Urothelium cell line (cell line): ENCODE results near the gene SMIM43.
"Not testable (repeated sequence)": the region's sequence is repeated elsewhere in the genome, so short reads cannot be mapped to it uniquely, and the experiment has no call there.

Experiments
- DNase-seq: peaks from one replicate; pipeline ENCODE4 v3.0.0; 2011; ENCODE audit warnings: low spot score, mixed read lengths
- FAIRE-seq: peaks from 2 replicates; lab custom pipeline; 2011; peaks lifted over from hg19 to GRCh38; lab: Jason Lieb, UNC

SMIM43 gene

GRCh38 chr4:121784401-121784800, 19.4 kb upstream of the SMIM43 start:
- no peak for FAIRE-seq
- DNase-seq, result no peak

GRCh38 chr4:121783210-121783609, 18.2 kb upstream of the SMIM43 start:
- no peak for FAIRE-seq
- DNase-seq, result no peak

GRCh38 chr4:121778991-121779628, 14.1 kb upstream of the SMIM43 start:
- FAIRE-seq, result no peak
- no peak for DNase-seq

- DNase-seq, result no peak
- no peak for FAIRE-seq
Measured at GRCh38 chr4:121777625-121778024, 12.7 kb upstream of the SMIM43 start.

GRCh38 chr4:121776610-121777401, 11.8 kb upstream of the SMIM43 start:
- DNase-seq (no peak), FAIRE-seq (no peak)

- FAIRE-seq (no peak), DNase-seq (no peak)
Measured at GRCh38 chr4:121773883-121774282, 8.9 kb upstream of the SMIM43 start.

- FAIRE-seq (no peak), DNase-seq (no peak)
Measured at GRCh38 chr4:121771869-121772268, 6.9 kb upstream of the SMIM43 start.

GRCh38 chr4:121769341-121769740, 4.4 kb upstream of the SMIM43 start:
- DNase-seq, result no peak
- no peak for FAIRE-seq

GRCh38 chr4:121767166-121767565, 2.2 kb upstream of the SMIM43 start:
- FAIRE-seq, result no peak

GRCh38 chr4:121765971-121766538, 1.1 kb upstream of the SMIM43 start:
- DNase-seq (no peak), FAIRE-seq (no peak)

More at GRCh38 chr4:121767166-121767565, 2.2 kb upstream of the SMIM43 start:
- DNase-seq, result no peak

- FAIRE-seq (no peak), DNase-seq (no peak)
Measured at GRCh38 chr4:121765368-121765705, 373 bp upstream of the SMIM43 start.

- FAIRE-seq (no peak), DNase-seq (no peak)
Measured at GRCh38 chr4:121764303-121764701, 662 bp downstream of the SMIM43 start.

GRCh38 chr4:121760205-121760604, 4.8 kb downstream of the SMIM43 start:
- DNase-seq (no peak), FAIRE-seq (no peak)

GRCh38 chr4:121758925-121759568, 5.9 kb downstream of the SMIM43 start:
- no peak for FAIRE-seq
- DNase-seq, result no peak

- FAIRE-seq, DNase-seq: not testable (repeated sequence)
Measured at GRCh38 chr4:121752142-121752541, 12.8 kb downstream of the SMIM43 start.

- DNase-seq (no peak), FAIRE-seq (no peak)
Measured at GRCh38 chr4:121749225-121749624, 15.7 kb downstream of the SMIM43 start.

- DNase-seq (no peak), FAIRE-seq (no peak)
Measured at GRCh38 chr4:121742794-121743193, 22.2 kb downstream of the SMIM43 start.

GRCh38 chr4:121741751-121742150, 23.2 kb downstream of the SMIM43 start:
- FAIRE-seq (no peak), DNase-seq (no peak)

GRCh38 chr4:121740796-121741409, 24.1 kb downstream of the SMIM43 start:
- FAIRE-seq (no peak), DNase-seq (no peak)

GRCh38 chr4:121739575-121739974, 25.4 kb downstream of the SMIM43 start:
- DNase-seq (no peak), FAIRE-seq (no peak)
